ENCODE results near the gene TMEM179B.

GRCh38 chr11:62771144-62772021 lies 15.8 kb upstream of the TMEM179B start, which contains the start of gene TAF6L:
- no peak for TF ChIP-seq CTCF (IDR thresholded peaks at IDR 0.05)
- peak; percentile 36 for TF ChIP-seq POLR2A (IDR thresholded peaks at IDR 0.05)

All from right lobe of liver (tissue), 4 donors.